Caco-2 (cell line): ENCODE results near the gene ATXN1. TPM values are rescaled to one million over a fixed set of nuclear protein-coding genes. Genes with fewer than 3 reads are reported as not detected.

ENCODE experiments used
- BruUV-seq: library from RNA; stranded (reverse); fragments of 400-500 nt; replicated peaks from 2 replicates; lab custom pipeline; 2021; lab: Mats Ljungman, UMichigan
- CTCF ChIA-PET: fragments of 300-600 bp; sonication (Branson Sonifier 250); formaldehyde crosslinking; loops from one replicate; lab custom pipeline; 2022; ENCODE audit warnings: antibody characterized with exemption; lab: Charles Lee
- POLR2A ChIA-PET: fragments of 300-600 bp; sonication (Branson Sonifier 250); formaldehyde crosslinking; loops from one replicate; lab custom pipeline; 2022; ENCODE audit warnings: antibody characterized with exemption; lab: Charles Lee
- DNase-seq, 2 experiments: peaks; one replicate each; pipeline versions ENCODE4 v3.0.0 to v3.0.0-alpha.2; 2020 to 2022
- H3K27me3 ChIP-seq: replicated peaks from 2 replicates; pipeline ENCODE4 v1.6.0; 2011; ENCODE audit warnings: low read length; ENCODE audit not compliant: control insufficient read depth, insufficient read depth
- H3K36me3 ChIP-seq: 2 replicates; pipeline ENCODE4 v1.5.1; 2011; ENCODE audit warnings: low read length; ENCODE audit not compliant: control insufficient read depth, insufficient read depth
- H3K4me1 ChIP-seq: fragments of 250-450 bp; sonication (Bioruptor Pico); 2 replicates; pipeline ENCODE4 v1.5.1; 2020; ENCODE audit warnings: mild to moderate bottlenecking
- H3K4me3 ChIP-seq: 2 replicates; pipeline ENCODE4 v1.5.1; 2011; ENCODE audit warnings: low read depth, mild to moderate bottlenecking, control low read depth, low read length
- H3K9me3 ChIP-seq: fragments of 250-450 bp; sonication (Bioruptor Pico); 2 replicates; pipeline ENCODE4 v1.5.1; 2020; ENCODE audit warnings: mild to moderate bottlenecking, moderate library complexity
- H3K27ac Mint-ChIP-seq: one replicate; pipeline ENCODE4 v1.8.0; 2022; ENCODE audit warnings: mixed read lengths; ENCODE audit not compliant: unreplicated experiment
- H3K27me3 Mint-ChIP-seq: one replicate; pipeline ENCODE4 v1.8.0; 2022; ENCODE audit warnings: mixed read lengths; ENCODE audit not compliant: insufficient read depth, unreplicated experiment
- H3K36me3 Mint-ChIP-seq: one replicate; pipeline ENCODE4 v1.8.0; 2022; ENCODE audit warnings: mild to moderate bottlenecking, mixed read lengths; ENCODE audit not compliant: insufficient read depth, unreplicated experiment
- H3K4me1 Mint-ChIP-seq: one replicate; pipeline ENCODE4 v1.8.0; 2022; ENCODE audit warnings: low read depth, mixed read lengths; ENCODE audit not compliant: unreplicated experiment
- H3K4me3 Mint-ChIP-seq: one replicate; pipeline ENCODE4 v1.8.0; 2022; ENCODE audit warnings: mild to moderate bottlenecking, moderate library complexity, mixed read lengths; ENCODE audit not compliant: unreplicated experiment
- H3K9me3 Mint-ChIP-seq: one replicate; pipeline ENCODE4 v1.8.0; 2022; ENCODE audit warnings: mixed read lengths; ENCODE audit not compliant: unreplicated experiment
- intact Hi-C: fragments of 100-400 bp; cut with micrococcal nuclease; formaldehyde crosslinking; loops from one replicate; pipeline ENCODE4 v1.10.0; 2022; ENCODE audit not compliant: unreplicated experiment
- total RNA-seq: library from RNA; stranded (reverse); gene quantifications from 2 replicates; pipeline ENCODE4 v1.2.3, GENCODE V29; 2022
- TF ChIP-seq, protein P1 (sequence below), 2 experiments: fragments of 200-600 bp in 1 of 2; IDR thresholded peaks; 1 replicate in 1 of 2; 2 replicates in 1 of 2; pipeline versions ENCODE4 v1.5.1 to v1.8.0; 2011 to 2022; ENCODE audit warnings: antibody characterized with exemption in 1 of 2, control low read depth in 1 of 2, inconsistent platforms in 1 of 2, low read depth in 1 of 2, low read length in 1 of 2, mild to moderate bottlenecking in 1 of 2, moderate library complexity in 1 of 2; ENCODE audit not compliant: insufficient read depth in 1 of 2, severe bottlenecking in 1 of 2, unreplicated experiment in 1 of 2

Gene ATXN1
- total RNA-seq, 1 experiment from 2014 or later = 14.2 TPM

DNA sequence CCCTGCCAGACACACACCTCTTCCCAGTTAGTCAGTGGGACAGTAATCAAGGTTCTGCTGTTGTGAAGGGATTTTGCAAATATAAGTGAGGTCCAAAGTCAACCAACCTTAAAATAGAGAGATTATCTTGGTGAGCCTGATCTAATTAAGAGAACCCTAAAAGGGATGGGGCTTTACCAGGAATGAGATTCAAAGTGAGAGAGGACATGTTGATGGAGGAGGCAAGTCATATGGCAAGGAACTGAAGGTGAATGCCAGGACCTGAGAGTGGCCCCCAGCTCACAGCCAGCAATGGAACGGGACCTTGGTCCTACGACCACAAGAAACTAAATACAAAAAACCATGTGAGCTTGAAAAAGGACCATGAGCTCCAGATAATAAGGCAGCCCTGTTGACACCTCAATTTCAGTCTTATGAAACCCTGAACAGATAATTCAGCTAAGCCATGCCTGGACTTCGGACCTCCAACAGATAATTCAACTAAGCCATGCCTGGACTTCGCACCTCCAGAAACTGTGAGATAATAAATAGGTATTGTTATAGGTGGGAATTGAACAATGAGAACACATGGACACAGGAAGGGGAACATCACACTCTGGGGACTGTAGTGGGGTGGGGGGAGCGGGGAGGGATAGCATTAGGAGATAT, 269.5 kb downstream of the ATXN1 start:
- H3K36me3 Mint-ChIP-seq = no peaks in the 10 kb centered on the region
- ChIA-PET CTCF (no interaction called here), POLR2A (no interaction called here)
- peaks cover 6% of the 10 kb centered on the region; the same call in 1 of the 2 replicates for H3K4me1 ChIP-seq
- no peaks in the 10 kb centered on the region for H3K9me3 Mint-ChIP-seq
- H3K27me3 Mint-ChIP-seq = no peaks in the 10 kb centered on the region
- no peak overlapping the region for H3K4me3 ChIP-seq
- BruUV-seq = no TSS peak
- no peaks in the 10 kb centered on the region for H3K36me3 ChIP-seq
- no peaks in the 10 kb centered on the region for H3K9me3 ChIP-seq
- H3K4me3 Mint-ChIP-seq = no peak overlapping the region
- intact Hi-C loops = no loop called here
- H3K27me3 ChIP-seq = no peaks in the 10 kb centered on the region
- TF ChIP-seq, protein P1, sequence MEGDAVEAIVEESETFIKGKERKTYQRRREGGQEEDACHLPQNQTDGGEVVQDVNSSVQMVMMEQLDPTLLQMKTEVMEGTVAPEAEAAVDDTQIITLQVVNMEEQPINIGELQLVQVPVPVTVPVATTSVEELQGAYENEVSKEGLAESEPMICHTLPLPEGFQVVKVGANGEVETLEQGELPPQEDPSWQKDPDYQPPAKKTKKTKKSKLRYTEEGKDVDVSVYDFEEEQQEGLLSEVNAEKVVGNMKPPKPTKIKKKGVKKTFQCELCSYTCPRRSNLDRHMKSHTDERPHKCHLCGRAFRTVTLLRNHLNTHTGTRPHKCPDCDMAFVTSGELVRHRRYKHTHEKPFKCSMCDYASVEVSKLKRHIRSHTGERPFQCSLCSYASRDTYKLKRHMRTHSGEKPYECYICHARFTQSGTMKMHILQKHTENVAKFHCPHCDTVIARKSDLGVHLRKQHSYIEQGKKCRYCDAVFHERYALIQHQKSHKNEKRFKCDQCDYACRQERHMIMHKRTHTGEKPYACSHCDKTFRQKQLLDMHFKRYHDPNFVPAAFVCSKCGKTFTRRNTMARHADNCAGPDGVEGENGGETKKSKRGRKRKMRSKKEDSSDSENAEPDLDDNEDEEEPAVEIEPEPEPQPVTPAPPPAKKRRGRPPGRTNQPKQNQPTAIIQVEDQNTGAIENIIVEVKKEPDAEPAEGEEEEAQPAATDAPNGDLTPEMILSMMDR (IDR thresholded peaks at IDR 0.05; ENCODE audit: insufficient read depth in 1 of 2, low read depth in 1 of 2, low read length in 1 of 2, severe bottlenecking in 1 of 2, unreplicated experiment in 1 of 2) = no peak
- H3K27ac Mint-ChIP-seq = no peak overlapping the region
- peaks cover 5% of the 10 kb centered on the region for H3K4me1 Mint-ChIP-seq
- DNase-seq = peak in 1 of 2 experiments; percentile 14

DNA sequence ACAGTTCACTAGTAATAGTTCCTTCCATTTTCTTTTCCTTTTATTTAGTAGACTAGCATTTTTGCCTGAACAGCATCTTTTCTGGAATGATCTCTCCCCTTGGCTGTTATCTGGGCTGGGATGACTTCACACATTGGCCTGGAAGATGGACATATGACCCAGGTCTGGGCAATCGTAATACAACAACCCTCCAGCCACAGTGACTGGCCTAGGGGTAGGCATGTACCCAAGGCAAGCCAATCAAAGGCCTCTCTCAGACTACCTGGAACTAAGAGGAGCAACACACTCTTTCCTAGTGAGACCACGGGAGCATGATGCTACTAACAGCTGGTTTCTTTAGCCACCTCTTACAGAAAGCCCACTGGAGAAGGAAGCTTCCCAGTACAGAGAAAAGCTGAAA, 270.6 kb downstream of the ATXN1 start:
- no peak overlapping the region for H3K27ac Mint-ChIP-seq
- TF ChIP-seq, protein P1 (IDR thresholded peaks at IDR 0.05; ENCODE audit: insufficient read depth in 1 of 2, low read depth in 1 of 2, low read length in 1 of 2, severe bottlenecking in 1 of 2, unreplicated experiment in 1 of 2) = no peak
- BruUV-seq = no TSS peak
- H3K4me1 Mint-ChIP-seq = peaks cover 5% of the 10 kb centered on the region
- no peak overlapping the region for H3K4me3 Mint-ChIP-seq
- Histone ChIP-seq H3K9me3 (no peaks in the 10 kb centered on the region), H3K27me3 (no peaks in the 10 kb centered on the region), H3K4me1 (peaks cover 6% of the 10 kb centered on the region; the same call in 1 of the 2 replicates), H3K4me3 (no peak overlapping the region), H3K36me3 (no peaks in the 10 kb centered on the region)
- ChIA-PET CTCF (interaction anchor here (0.7 kb wide), 1 partner anchor 31 kb away, joined by 6 read pairs; no protein-coding TSS in a partner anchor), POLR2A (no interaction called here)
- H3K9me3 Mint-ChIP-seq = no peaks in the 10 kb centered on the region
- intact Hi-C loops = no loop called here
- H3K36me3 Mint-ChIP-seq = no peaks in the 10 kb centered on the region
- no peaks in the 10 kb centered on the region for H3K27me3 Mint-ChIP-seq
- no peak for DNase-seq

DNA sequence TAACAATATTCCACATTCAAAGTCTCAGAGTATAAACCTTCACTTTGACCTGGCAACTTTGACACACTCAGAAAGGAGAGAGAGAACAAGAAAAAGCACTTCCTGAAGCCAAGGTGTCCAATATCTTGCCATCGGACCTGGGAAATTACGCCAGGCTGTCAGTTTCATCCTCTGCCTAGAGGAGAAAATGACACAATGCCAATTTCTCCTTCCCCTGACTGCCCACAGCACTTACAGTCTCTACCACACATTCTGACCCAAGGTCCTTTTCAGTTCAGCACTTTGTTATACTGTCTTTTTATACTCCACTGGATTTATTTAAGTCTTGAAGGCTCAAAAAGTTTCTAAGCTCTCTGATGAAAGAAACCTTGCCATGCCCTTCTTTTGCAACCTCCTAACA, 272.4 kb downstream of the ATXN1 start:
- BruUV-seq = no TSS peak

More for the DNA sequence above, 272.4 kb downstream of the ATXN1 start:
- Mint-ChIP-seq H3K9me3 (no peaks in the 10 kb centered on the region), H3K27ac (no peak overlapping the region), H3K27me3 (no peaks in the 10 kb centered on the region), H3K4me1 (peaks cover 5% of the 10 kb centered on the region), H3K4me3 (no peak overlapping the region), H3K36me3 (no peaks in the 10 kb centered on the region)
- H3K9me3 ChIP-seq = no peaks in the 10 kb centered on the region
- H3K4me3 ChIP-seq = no peak overlapping the region
- H3K27me3 ChIP-seq = no peaks in the 10 kb centered on the region
- intact Hi-C loops = no loop called here
- no peak for DNase-seq
- H3K36me3 ChIP-seq = no peaks in the 10 kb centered on the region
- POLR2A ChIA-PET = no interaction called here
- TF ChIP-seq, protein P1 (IDR thresholded peaks at IDR 0.05; ENCODE audit: insufficient read depth in 1 of 2, low read depth in 1 of 2, low read length in 1 of 2, severe bottlenecking in 1 of 2, unreplicated experiment in 1 of 2) = no peak
- H3K4me1 ChIP-seq = peaks cover 6% of the 10 kb centered on the region; the same call in 1 of the 2 replicates
- CTCF ChIA-PET = no interaction called here
